ENCODE data around the gene OPCML. TPM values are rescaled to one million over a fixed set of nuclear protein-coding genes. Genes with fewer than 3 reads are reported as not detected.

OPCML gene
- total RNA-seq, 1 experiment from 2014 or later = 0.94 TPM

DNA sequence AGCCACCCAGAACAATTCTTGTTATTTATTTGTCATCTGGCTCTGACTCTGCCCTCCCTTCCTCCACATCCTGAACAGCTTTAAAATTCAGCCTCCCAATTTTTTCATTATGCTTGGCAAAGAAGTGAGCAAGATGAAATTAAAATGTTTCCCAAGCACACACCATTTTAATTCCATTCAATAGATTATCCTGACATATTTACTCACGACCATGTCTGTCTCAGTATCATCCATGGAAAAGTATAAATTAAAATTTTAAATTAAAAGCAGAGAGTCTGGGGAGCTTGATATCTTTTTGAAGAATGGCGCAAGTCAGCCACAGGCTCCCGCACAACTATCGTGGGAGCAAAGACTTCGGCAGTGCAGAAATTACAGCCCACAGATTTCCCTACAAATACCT lies 862.4 kb downstream of the OPCML start:
- H4K5ac ChIP-seq (ENCODE audit: insufficient read length, low read depth, low read length) = no peak overlapping the region
- no peaks in the 10 kb centered on the region for H3K79me1 ChIP-seq (ENCODE audit: insufficient read depth, low read depth, low read length, poor library complexity, severe bottlenecking)
- H2BK12ac ChIP-seq (ENCODE audit: insufficient read length, low read depth, low read length) = no peak overlapping the region
- Mint-ChIP-seq H3K36me3 (ENCODE audit: insufficient read depth in 1 of 3, low read depth in 3 of 3) (no peaks in the 10 kb centered on the region), H3K9me3 (no peaks in the 10 kb centered on the region; a peak in 1 of 5 replicates), H3K27me3 (ENCODE audit: low read depth) (no peaks in the 10 kb centered on the region; the same call in 1 of the 2 replicates), H3K4me3 (no peak overlapping the region), H3K27ac (no peak overlapping the region), H3K4me1 (peaks cover 0 to 2% of the 10 kb centered on the region in 2 experiments; a peak in 1 of 4 replicates)
- H3K4me1 ChIP-seq (ENCODE audit: insufficient read depth, low read length) = no peaks in the 10 kb centered on the region
- no peak overlapping the region for H2BK20ac ChIP-seq (ENCODE audit: low read depth, low read length, poor library complexity, severe bottlenecking)
- H3K4me2 ChIP-seq (ENCODE audit: insufficient read depth, insufficient read length, low read length) = no peak overlapping the region
- H4K20me1 ChIP-seq (ENCODE audit: control insufficient read depth, insufficient read depth, insufficient read length) = no peaks in the 10 kb centered on the region
- TF ChIP-seq, protein P1, sequence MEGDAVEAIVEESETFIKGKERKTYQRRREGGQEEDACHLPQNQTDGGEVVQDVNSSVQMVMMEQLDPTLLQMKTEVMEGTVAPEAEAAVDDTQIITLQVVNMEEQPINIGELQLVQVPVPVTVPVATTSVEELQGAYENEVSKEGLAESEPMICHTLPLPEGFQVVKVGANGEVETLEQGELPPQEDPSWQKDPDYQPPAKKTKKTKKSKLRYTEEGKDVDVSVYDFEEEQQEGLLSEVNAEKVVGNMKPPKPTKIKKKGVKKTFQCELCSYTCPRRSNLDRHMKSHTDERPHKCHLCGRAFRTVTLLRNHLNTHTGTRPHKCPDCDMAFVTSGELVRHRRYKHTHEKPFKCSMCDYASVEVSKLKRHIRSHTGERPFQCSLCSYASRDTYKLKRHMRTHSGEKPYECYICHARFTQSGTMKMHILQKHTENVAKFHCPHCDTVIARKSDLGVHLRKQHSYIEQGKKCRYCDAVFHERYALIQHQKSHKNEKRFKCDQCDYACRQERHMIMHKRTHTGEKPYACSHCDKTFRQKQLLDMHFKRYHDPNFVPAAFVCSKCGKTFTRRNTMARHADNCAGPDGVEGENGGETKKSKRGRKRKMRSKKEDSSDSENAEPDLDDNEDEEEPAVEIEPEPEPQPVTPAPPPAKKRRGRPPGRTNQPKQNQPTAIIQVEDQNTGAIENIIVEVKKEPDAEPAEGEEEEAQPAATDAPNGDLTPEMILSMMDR (conservative IDR thresholded peaks at IDR 0.05) = no peak
- no peaks in the 10 kb centered on the region for H3K79me2 ChIP-seq (ENCODE audit: insufficient read depth, low read length)
- H2AFZ ChIP-seq (ENCODE audit: low read length) = no peak overlapping the region
- no peak overlapping the region for H2BK120ac ChIP-seq (ENCODE audit: low read depth, low read length, poor library complexity, severe bottlenecking)
- H3K9me3 ChIP-seq (ENCODE audit: control insufficient read depth, low read depth, low read length) = no peaks in the 10 kb centered on the region
- no peak overlapping the region for H2BK15ac ChIP-seq (ENCODE audit: low read depth, low read length)
- no peak overlapping the region for H3K56ac ChIP-seq (ENCODE audit: insufficient read length, low read depth, low read length)
- no peak for DNase-seq
- no peak overlapping the region for H4K8ac ChIP-seq (replicated peaks; ENCODE audit: insufficient read length, low read depth, low read length)
- H3K23ac ChIP-seq (ENCODE audit: insufficient read length, low read depth, low read length) = no peak overlapping the region
- no peak overlapping the region for H2BK5ac ChIP-seq (ENCODE audit: insufficient read length, low read length)
- no peak overlapping the region for H3K9ac ChIP-seq (ENCODE audit: extremely low read depth, insufficient read length, low read length)
- H3K14ac ChIP-seq (ENCODE audit: insufficient read depth, low read length) = no peak overlapping the region
- no peak overlapping the region for H3T11ph ChIP-seq (ENCODE audit: low read length)
- WGBS (ENCODE audit: extremely low coverage, insufficient read length, low lambda C conversion rate) = no CpG with 5 or more reads among the region's 5 CpGs
- no peaks in the 10 kb centered on the region for H3K23me2 ChIP-seq (ENCODE audit: insufficient read length, low read depth, low read length, poor library complexity, severe bottlenecking)
- H3K27ac ChIP-seq (ENCODE audit: insufficient read length, low read depth, low read length) = no peak overlapping the region
- H2AK5ac ChIP-seq (ENCODE audit: insufficient read length, low read length) = no peak overlapping the region
- no peak overlapping the region for H3K18ac ChIP-seq (ENCODE audit: insufficient read length, low read depth, low read length)
- no peak overlapping the region for H4K91ac ChIP-seq (ENCODE audit: insufficient read length, low read depth, low read length)
- no peak overlapping the region for H3K4ac ChIP-seq (ENCODE audit: low read depth, low read length)
- no peaks in the 10 kb centered on the region for H3K27me3 ChIP-seq (ENCODE audit: insufficient read depth, low read length)

Measured in H9 (cell line).